ENCODE data around the gene KLF6. TPM values are rescaled to one million over a fixed set of nuclear protein-coding genes. Genes with fewer than 3 reads are reported as not detected.
A peak's percentile ranks its signal among the peaks of the same experiment; 100 is the strongest.
"Not testable (repeated sequence)": the region's sequence is repeated elsewhere in the genome, so short reads cannot be mapped to it uniquely, and the experiment has no call there.

KLF6 gene
- total RNA-seq, 1 donor from 2014 or later = 273 TPM

GRCh38 chr10:3749011-3749410, 36.0 kb downstream of the KLF6 start:
- ATAC-seq (no peak), DNase-seq (ENCODE audit: low spot score) (no peak)
- intact Hi-C loops (cut with DNase I) = no loop called here

- intact Hi-C loops (cut with DNase I) = no loop called here
- DNase-seq (ENCODE audit: low spot score) (no peak), ATAC-seq (no peak)
These were observed 36.5 kb downstream of the KLF6 start for GRCh38 chr10:3748484-3748883.

GRCh38 chr10:3747984-3748383, 37.0 kb downstream of the KLF6 start:
- intact Hi-C loops (cut with DNase I) = no loop called here
- ATAC-seq = no peak

GRCh38 chr10:3747248-3747960, 37.6 kb downstream of the KLF6 start:
- ATAC-seq = no peak
- intact Hi-C loops (cut with DNase I) = no loop called here
- no peak for DNase-seq (ENCODE audit: low spot score)

More at GRCh38 chr10:3747984-3748383, 37.0 kb downstream of the KLF6 start:
- no peak for DNase-seq (ENCODE audit: low spot score)

- ATAC-seq = no peak
These were observed 38.4 kb downstream of the KLF6 start for GRCh38 chr10:3746634-3747033.

GRCh38 chr10:3745521-3745920, 39.5 kb downstream of the KLF6 start:
- no peak for ATAC-seq
- intact Hi-C loops (cut with DNase I) = no loop called here

More at GRCh38 chr10:3746634-3747033, 38.4 kb downstream of the KLF6 start:
- no peak for DNase-seq (ENCODE audit: low spot score)
- intact Hi-C loops (cut with DNase I) = no loop called here

GRCh38 chr10:3741688-3742461, 43.1 kb downstream of the KLF6 start:
- ATAC-seq (peak; percentile 45), DNase-seq (ENCODE audit: low spot score) (no peak)
- intact Hi-C loops (cut with DNase I) = no loop called here

More at GRCh38 chr10:3745521-3745920, 39.5 kb downstream of the KLF6 start:
- DNase-seq (ENCODE audit: low spot score) = no peak

GRCh38 chr10:3740157-3740871, 44.7 kb downstream of the KLF6 start:
- DNase-seq (ENCODE audit: low spot score) (no peak), ATAC-seq (no peak)

GRCh38 chr10:3738855-3739350, 46.1 kb downstream of the KLF6 start:
- DNase-seq (ENCODE audit: low spot score) (no peak), ATAC-seq (no peak)
- intact Hi-C loops (cut with DNase I) = no loop called here

More at GRCh38 chr10:3740157-3740871, 44.7 kb downstream of the KLF6 start:
- intact Hi-C loops (cut with DNase I) = no loop called here

GRCh38 chr10:3737864-3738263, 47.1 kb downstream of the KLF6 start:
- DNase-seq (ENCODE audit: low spot score) = no peak
- intact Hi-C loops (cut with DNase I) = no loop called here
- ATAC-seq = no peak

- intact Hi-C loops (cut with DNase I) = no loop called here
- DNase-seq (ENCODE audit: low spot score) = no peak
- peak; percentile 45 for ATAC-seq
These were observed 49.8 kb downstream of the KLF6 start for GRCh38 chr10:3735175-3735574.

- ATAC-seq = no peak
- intact Hi-C loops (cut with DNase I) = no loop called here
- no peak for DNase-seq (ENCODE audit: low spot score)
These were observed 50.9 kb downstream of the KLF6 start for GRCh38 chr10:3734111-3734510.

- ATAC-seq; DNase-seq (ENCODE audit: low spot score); intact Hi-C loops (cut with DNase I): not testable (repeated sequence)
These were observed 52.8 kb downstream of the KLF6 start for GRCh38 chr10:3732183-3732582.

GRCh38 chr10:3729397-3729976, 55.5 kb downstream of the KLF6 start:
- ATAC-seq (no peak), DNase-seq (ENCODE audit: low spot score) (no peak)
- intact Hi-C loops (cut with DNase I) = no loop called here

- DNase-seq (ENCODE audit: low spot score) (no peak), ATAC-seq (no peak)
- intact Hi-C loops (cut with DNase I) = no loop called here
These were observed 56.4 kb downstream of the KLF6 start for GRCh38 chr10:3728563-3728962.

GRCh38 chr10:3727268-3727667, 57.7 kb downstream of the KLF6 start:
- ATAC-seq = no peak
- intact Hi-C loops (cut with DNase I) = no loop called here
- DNase-seq (ENCODE audit: low spot score) = no peak
